Fibroblast of pulmonary artery (primary cell): ENCODE measurements around the gene MAN1A1.

Experiments used
- DNase-seq: peaks from one replicate; pipeline ENCODE4 v3.0.0-alpha.2; 2010; ENCODE audit warnings: low read depth
- H3K4me3 ChIP-seq: replicated peaks from 2 replicates; pipeline ENCODE4 v1.5.1; 2011; ENCODE audit warnings: low read depth, mild to moderate bottlenecking, control low read depth, low read length, moderate library complexity
- TF ChIP-seq, protein P1 (sequence below): IDR thresholded peaks from 2 replicates; pipeline ENCODE4 v1.5.1; 2011; ENCODE audit warnings: mild to moderate bottlenecking, control low read depth, low read length, inconsistent platforms; ENCODE audit errors: missing control alignments

MAN1A1 gene

DNA sequence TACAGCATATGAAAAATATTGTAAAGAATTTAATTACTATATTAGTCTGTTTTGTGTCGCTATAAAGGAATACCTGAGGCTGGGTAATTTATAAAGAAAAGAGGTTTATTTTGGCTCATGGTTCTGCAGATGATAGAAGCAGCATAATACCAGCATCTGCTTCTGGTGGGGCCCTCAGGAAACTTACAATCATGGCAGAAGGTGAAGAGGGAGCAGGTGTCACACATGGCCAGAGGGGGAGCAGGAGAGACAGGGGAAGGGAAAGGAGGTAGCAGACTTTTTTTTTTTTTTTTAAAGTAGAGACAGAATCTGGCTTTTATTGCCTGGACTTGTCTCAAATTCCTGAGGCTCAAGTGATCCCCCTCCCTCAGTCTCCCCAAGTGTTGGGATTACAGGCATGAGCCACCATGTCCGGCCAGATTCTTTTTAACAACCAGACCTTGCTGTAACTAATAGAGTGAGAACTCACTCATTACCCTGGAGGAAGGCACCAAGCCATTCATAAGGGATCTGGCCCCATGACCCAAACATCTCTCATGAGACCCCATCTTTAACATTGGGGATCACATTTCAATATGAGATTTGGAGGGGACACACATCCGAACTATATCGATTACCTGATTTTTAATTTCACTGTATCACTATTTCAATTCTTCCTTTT lies 64.6 kb downstream of the MAN1A1 start:
- DNase-seq, result no peak
- TF ChIP-seq, protein P1, sequence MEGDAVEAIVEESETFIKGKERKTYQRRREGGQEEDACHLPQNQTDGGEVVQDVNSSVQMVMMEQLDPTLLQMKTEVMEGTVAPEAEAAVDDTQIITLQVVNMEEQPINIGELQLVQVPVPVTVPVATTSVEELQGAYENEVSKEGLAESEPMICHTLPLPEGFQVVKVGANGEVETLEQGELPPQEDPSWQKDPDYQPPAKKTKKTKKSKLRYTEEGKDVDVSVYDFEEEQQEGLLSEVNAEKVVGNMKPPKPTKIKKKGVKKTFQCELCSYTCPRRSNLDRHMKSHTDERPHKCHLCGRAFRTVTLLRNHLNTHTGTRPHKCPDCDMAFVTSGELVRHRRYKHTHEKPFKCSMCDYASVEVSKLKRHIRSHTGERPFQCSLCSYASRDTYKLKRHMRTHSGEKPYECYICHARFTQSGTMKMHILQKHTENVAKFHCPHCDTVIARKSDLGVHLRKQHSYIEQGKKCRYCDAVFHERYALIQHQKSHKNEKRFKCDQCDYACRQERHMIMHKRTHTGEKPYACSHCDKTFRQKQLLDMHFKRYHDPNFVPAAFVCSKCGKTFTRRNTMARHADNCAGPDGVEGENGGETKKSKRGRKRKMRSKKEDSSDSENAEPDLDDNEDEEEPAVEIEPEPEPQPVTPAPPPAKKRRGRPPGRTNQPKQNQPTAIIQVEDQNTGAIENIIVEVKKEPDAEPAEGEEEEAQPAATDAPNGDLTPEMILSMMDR, result peak; percentile 18
- H3K4me3 ChIP-seq, result no peak overlapping the region

DNA sequence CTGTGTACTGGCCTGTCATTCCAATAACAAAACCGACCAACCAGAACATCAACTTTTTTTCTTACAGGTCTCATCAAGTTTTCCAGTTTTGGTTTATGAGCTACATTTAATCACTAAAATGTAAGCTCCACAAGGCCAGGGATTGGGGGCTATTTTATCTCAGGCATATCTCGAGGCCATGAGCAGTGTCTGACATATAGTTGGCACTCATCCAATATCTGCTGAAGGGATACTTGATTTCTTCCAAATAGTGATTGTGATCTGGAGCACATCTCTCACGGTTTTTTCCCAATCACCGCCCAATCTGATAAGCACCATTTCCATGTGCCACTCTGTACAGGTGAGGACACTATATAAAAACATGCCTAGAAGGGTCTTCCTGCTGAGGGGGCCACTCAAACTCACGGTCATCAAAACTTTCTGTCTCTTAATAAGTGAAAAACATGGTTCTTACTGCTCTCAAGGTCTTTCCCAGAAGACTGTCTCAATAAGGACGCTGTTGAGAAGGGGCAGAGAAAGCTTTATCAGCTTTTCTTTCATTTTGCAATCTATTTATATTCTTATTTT lies 65.5 kb downstream of the MAN1A1 start:
- no peak for DNase-seq
- H3K4me3 ChIP-seq, result no peak overlapping the region
- TF ChIP-seq, protein P1, result no peak

DNA sequence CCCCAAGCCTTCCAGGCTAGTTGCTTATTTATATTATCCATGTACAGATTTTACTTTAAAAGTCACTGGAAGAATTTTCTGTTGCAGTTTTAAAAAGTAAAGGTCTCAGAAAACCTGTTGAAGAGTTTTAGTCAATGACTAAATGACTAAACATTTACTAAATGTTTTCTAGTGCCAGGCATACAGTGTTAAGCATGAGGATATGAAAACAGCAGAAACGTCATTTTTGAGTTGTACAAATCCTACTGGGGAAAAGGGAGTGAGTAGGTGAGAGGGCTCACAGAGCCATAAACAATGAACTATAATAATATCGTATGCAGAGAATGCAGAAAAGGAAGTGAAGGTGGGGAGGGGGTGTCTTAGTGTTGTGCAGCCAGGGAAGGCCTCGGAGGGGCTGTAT lies 66.3 kb downstream of the MAN1A1 start:
- H3K4me3 ChIP-seq, result no peak overlapping the region
- no peak for DNase-seq
- TF ChIP-seq, protein P1, result no peak

DNA sequence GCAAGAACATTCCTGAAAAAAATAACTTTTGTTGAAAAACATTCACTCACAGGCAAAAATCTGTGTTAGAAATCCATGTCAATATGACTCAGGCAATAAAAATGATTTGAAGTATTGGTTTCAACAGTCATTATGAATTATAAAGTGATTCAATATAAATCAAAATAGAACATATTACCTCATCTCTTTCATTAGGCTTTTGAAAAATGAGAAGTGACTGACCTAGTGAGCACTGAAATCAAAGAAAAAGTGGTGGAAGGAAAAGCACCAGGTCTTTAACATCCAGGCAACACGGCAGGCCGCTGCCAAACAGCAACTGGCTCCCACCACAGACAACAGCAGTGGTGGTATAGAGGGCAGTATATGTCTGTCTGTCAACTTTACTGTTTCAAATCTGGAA lies 68.9 kb downstream of the MAN1A1 start:
- TF ChIP-seq, protein P1, result no peak
- no peak overlapping the region for H3K4me3 ChIP-seq
- no peak for DNase-seq

DNA sequence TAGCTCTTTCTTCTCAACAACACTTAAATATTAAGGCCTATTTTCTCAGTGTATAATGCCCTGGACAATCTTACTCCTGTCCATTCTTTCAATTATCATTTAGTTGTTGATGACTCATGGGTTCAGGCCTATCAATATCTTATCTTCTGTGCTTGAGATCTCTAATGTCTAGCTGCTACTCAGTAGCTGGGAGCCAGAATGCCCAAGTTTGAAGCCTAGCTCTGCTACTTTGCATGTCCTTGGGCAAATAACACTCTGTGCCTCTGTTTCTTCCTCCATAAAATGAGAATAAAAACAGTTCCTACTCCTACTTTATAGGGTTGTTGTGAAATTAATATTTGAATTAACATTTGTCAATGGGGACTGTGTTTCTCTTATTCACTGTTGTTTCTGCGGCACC lies 69.5 kb downstream of the MAN1A1 start:
- TF ChIP-seq, protein P1, result no peak
- DNase-seq, result no peak
- no peak overlapping the region for H3K4me3 ChIP-seq

DNA sequence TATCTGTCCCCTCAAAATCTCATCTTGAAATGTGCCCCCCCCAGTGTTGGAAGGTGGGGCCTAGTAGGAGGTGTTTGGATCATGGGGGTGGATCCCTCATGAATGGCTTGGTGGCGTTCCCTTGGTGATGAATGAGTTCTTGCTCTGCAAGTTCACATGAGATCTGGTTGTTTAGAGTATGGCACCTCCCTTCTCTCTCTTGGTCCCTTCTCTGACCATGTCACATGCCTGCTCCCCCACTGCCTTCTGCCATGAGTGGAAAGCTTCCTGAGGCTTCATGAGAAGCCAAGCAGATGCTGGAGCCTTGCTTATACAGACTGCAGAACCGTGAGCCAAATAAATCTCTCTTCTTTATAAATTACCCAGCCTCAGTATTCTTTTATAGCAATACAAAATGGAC lies 70.9 kb downstream of the MAN1A1 start:
- DNase-seq, result no peak
- TF ChIP-seq, protein P1, result no peak
- H3K4me3 ChIP-seq, result no peak overlapping the region

DNA sequence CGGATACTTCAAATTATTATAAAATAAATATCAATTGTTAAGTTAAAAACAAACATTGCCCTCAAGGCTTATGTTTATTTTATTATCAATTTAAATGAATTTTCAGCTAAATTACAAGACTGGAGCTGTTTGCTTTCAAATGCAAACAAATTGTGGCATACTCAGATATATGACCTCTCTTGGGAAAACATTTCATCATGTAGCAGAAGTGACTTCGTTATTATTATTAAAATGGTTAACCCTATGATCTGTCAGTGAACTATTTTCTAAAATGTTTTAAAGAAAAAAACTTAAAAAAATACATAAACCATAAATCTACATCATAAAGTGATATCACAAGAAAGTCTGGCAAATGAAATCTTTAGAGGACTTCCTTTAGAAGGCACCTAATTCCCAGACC lies 72.5 kb downstream of the MAN1A1 start:
- no peak for DNase-seq
- no peak overlapping the region for H3K4me3 ChIP-seq
- TF ChIP-seq, protein P1, result no peak
